Raji (cell line): ENCODE measurements around the gene AGPAT3.

Source experiments
- POLR2A ChIP-seq: IDR thresholded peaks from 2 replicates; pipeline ENCODE4 v1.6.1; 2011; ENCODE audit warnings: low read depth, low read length, control low read depth; ENCODE audit not compliant: insufficient read depth

The AGPAT3 gene

GRCh38 chr21:43966946-43967512 lies 102.0 kb downstream of the AGPAT3 start:
- TF ChIP-seq POLR2A = no peak

GRCh38 chr21:43967981-43968380 lies 103.0 kb downstream of the AGPAT3 start:
- TF ChIP-seq POLR2A = no peak

GRCh38 chr21:43968410-43969114 lies 103.5 kb downstream of the AGPAT3 start:
- no peak for TF ChIP-seq POLR2A

GRCh38 chr21:43969115-43969444 lies 104.1 kb downstream of the AGPAT3 start:
- TF ChIP-seq POLR2A = no peak

GRCh38 chr21:43970551-43970950 lies 105.5 kb downstream of the AGPAT3 start:
- no peak for TF ChIP-seq POLR2A

GRCh38 chr21:43971201-43971991 lies 106.4 kb downstream of the AGPAT3 start:
- no peak for TF ChIP-seq POLR2A

GRCh38 chr21:43971992-43972255 lies 106.9 kb downstream of the AGPAT3 start:
- no peak for TF ChIP-seq POLR2A

GRCh38 chr21:43972850-43973633 lies 108.0 kb downstream of the AGPAT3 start:
- no peak for TF ChIP-seq POLR2A

- TF ChIP-seq POLR2A = no peak
Measured at GRCh38 chr21:43973634-43973955, 108.6 kb downstream of the AGPAT3 start.

GRCh38 chr21:43974791-43975468 lies 109.9 kb downstream of the AGPAT3 start:
- TF ChIP-seq POLR2A = no peak

GRCh38 chr21:43975469-43976098 lies 110.6 kb downstream of the AGPAT3 start:
- no peak for TF ChIP-seq POLR2A

- TF ChIP-seq POLR2A = no peak
Measured at GRCh38 chr21:43976661-43977060, 111.6 kb downstream of the AGPAT3 start.

GRCh38 chr21:43978060-43978459 lies 113.0 kb downstream of the AGPAT3 start:
- no peak for TF ChIP-seq POLR2A

GRCh38 chr21:43979654-43980053 lies 114.6 kb downstream of the AGPAT3 start:
- TF ChIP-seq POLR2A = no peak
